ENCODE results near the gene TRAPPC6A.

Gene TRAPPC6A

DNA sequence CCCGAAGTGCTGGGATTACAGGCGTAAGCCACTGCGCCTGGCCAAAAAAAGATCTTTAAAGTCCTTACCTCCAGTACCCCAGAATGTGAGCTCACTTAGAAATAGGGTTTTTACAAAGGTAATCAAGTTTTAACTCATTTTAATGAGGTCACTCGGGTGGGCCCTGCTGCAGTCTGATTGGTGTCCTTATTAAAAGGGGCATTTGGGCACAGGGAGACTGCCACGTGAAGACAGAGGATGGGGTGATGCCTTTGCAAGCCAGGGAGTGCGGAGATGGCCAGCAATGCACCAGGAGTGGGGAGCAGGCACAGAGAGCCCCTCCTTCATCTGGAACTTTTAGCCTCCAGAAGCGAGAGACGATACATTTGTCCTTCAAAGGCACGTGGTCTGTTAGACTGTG is 28.9 kb downstream of the TRAPPC6A start:
- no peak overlapping the region for H3K4me2 ChIP-seq (ENCODE audit: low read length)
- H3K4me3 ChIP-seq (ENCODE audit: low read depth, low read length, poor library complexity, severe bottlenecking) = no peak overlapping the region
- H3K9me3 ChIP-seq (ENCODE audit: low read length) = no peaks in the 10 kb centered on the region
- H2AFZ ChIP-seq (ENCODE audit: low read length) = no peak overlapping the region
- no peak overlapping the region for H3K27ac ChIP-seq (ENCODE audit: low read depth, low read length, poor library complexity, severe bottlenecking)
- H3K9ac ChIP-seq (ENCODE audit: low read length) = no peak overlapping the region
- no peaks in the 10 kb centered on the region for H3K27me3 ChIP-seq (ENCODE audit: insufficient read depth, low read length)
- TF ChIP-seq, protein P1, sequence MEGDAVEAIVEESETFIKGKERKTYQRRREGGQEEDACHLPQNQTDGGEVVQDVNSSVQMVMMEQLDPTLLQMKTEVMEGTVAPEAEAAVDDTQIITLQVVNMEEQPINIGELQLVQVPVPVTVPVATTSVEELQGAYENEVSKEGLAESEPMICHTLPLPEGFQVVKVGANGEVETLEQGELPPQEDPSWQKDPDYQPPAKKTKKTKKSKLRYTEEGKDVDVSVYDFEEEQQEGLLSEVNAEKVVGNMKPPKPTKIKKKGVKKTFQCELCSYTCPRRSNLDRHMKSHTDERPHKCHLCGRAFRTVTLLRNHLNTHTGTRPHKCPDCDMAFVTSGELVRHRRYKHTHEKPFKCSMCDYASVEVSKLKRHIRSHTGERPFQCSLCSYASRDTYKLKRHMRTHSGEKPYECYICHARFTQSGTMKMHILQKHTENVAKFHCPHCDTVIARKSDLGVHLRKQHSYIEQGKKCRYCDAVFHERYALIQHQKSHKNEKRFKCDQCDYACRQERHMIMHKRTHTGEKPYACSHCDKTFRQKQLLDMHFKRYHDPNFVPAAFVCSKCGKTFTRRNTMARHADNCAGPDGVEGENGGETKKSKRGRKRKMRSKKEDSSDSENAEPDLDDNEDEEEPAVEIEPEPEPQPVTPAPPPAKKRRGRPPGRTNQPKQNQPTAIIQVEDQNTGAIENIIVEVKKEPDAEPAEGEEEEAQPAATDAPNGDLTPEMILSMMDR (IDR thresholded peaks at IDR 0.05; ENCODE audit: low read length) = no peak
- TF ChIP-seq EZH2 (IDR thresholded peaks at IDR 0.05; ENCODE audit: borderline replicate concordance, low read length) = no peak
- H3F3A ChIP-seq (ENCODE audit: insufficient read depth, low read length) = no peaks in the 10 kb centered on the region
- no peaks in the 10 kb centered on the region for H3K4me1 ChIP-seq (ENCODE audit: insufficient read depth, low read length, severe bottlenecking)
- H3K36me3 ChIP-seq (ENCODE audit: insufficient read depth, low read length) = peaks cover 12% of the 10 kb centered on the region
- no peaks in the 10 kb centered on the region for H3K9me2 ChIP-seq (ENCODE audit: low read depth, low read length)
- no peaks in the 10 kb centered on the region for H4K20me1 ChIP-seq (ENCODE audit: insufficient read depth, low read length)
- H3K79me2 ChIP-seq (ENCODE audit: insufficient read depth, low read length) = no peaks in the 10 kb centered on the region

- H3K27ac ChIP-seq (ENCODE audit: low read depth, low read length, poor library complexity, severe bottlenecking) = no peak overlapping the region
- H3K4me1 ChIP-seq (ENCODE audit: insufficient read depth, low read length, severe bottlenecking) = no peaks in the 10 kb centered on the region
- no peaks in the 10 kb centered on the region for H3K9me3 ChIP-seq (ENCODE audit: low read length)
- no peak overlapping the region for H3K4me2 ChIP-seq (ENCODE audit: low read length)
- no peaks in the 10 kb centered on the region for H4K20me1 ChIP-seq (ENCODE audit: insufficient read depth, low read length)
- H3K9me2 ChIP-seq (ENCODE audit: low read depth, low read length) = no peaks in the 10 kb centered on the region
- TF ChIP-seq EZH2 (IDR thresholded peaks at IDR 0.05; ENCODE audit: borderline replicate concordance, low read length) = no peak
- TF ChIP-seq, protein P1 (IDR thresholded peaks at IDR 0.05; ENCODE audit: low read length) = peak; percentile 13; the same call in 1 of the 2 replicates
- H3K9ac ChIP-seq (ENCODE audit: low read length) = no peak overlapping the region
- H3K36me3 ChIP-seq (ENCODE audit: insufficient read depth, low read length) = peaks cover 19% of the 10 kb centered on the region
- H3K79me2 ChIP-seq (ENCODE audit: insufficient read depth, low read length) = no peaks in the 10 kb centered on the region
- no peaks in the 10 kb centered on the region for H3F3A ChIP-seq (ENCODE audit: insufficient read depth, low read length)
- H3K27me3 ChIP-seq (ENCODE audit: insufficient read depth, low read length) = no peaks in the 10 kb centered on the region
- H3K4me3 ChIP-seq (ENCODE audit: low read depth, low read length, poor library complexity, severe bottlenecking) = no peak overlapping the region
- no peak overlapping the region for H2AFZ ChIP-seq (ENCODE audit: low read length)
Measured at GRCh38 chr19:45147835-45148676, 30.0 kb downstream of the TRAPPC6A start.

DNA sequence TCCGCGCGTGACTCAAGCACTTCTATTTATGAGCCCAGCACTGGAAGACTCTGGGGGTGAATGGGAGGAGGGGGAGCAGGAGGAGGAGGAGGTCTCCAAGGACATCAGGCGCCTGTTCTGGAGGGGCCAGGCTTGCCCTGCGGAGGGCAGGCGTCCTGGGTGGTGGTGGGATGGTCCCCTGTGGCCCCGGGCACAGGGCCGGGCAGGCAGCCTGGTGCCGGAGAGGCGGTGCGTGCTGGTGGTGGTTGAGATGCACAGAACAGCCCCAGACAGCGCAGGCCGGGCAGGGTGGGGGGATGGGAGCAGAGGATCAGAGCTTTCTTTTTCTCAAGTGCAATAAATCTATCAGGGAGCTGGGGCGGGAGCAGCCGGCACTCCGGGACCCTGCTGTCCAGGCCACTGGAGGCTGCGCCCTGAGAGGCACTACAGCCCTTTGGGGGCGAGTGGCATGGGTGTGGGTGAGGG is 31.3 kb downstream of the TRAPPC6A start:
- no peak overlapping the region for H3K9ac ChIP-seq (ENCODE audit: low read length)
- H3K4me2 ChIP-seq (ENCODE audit: low read length) = no peak overlapping the region
- H3K79me2 ChIP-seq (ENCODE audit: insufficient read depth, low read length) = no peaks in the 10 kb centered on the region
- H3K9me2 ChIP-seq (ENCODE audit: low read depth, low read length) = no peaks in the 10 kb centered on the region
- no peak overlapping the region for H2AFZ ChIP-seq (ENCODE audit: low read length)
- H3F3A ChIP-seq (ENCODE audit: insufficient read depth, low read length) = no peaks in the 10 kb centered on the region
- no peak overlapping the region for H3K27ac ChIP-seq (ENCODE audit: low read depth, low read length, poor library complexity, severe bottlenecking)
- no peak for TF ChIP-seq EZH2 (IDR thresholded peaks at IDR 0.05; ENCODE audit: borderline replicate concordance, low read length)
- TF ChIP-seq, protein P1 (IDR thresholded peaks at IDR 0.05; ENCODE audit: low read length) = no peak
- peaks cover 31% of the 10 kb centered on the region for H3K36me3 ChIP-seq (ENCODE audit: insufficient read depth, low read length)
- H3K4me1 ChIP-seq (ENCODE audit: insufficient read depth, low read length, severe bottlenecking) = no peaks in the 10 kb centered on the region
- no peaks in the 10 kb centered on the region for H4K20me1 ChIP-seq (ENCODE audit: insufficient read depth, low read length)
- no peaks in the 10 kb centered on the region for H3K9me3 ChIP-seq (ENCODE audit: low read length)
- H3K27me3 ChIP-seq (ENCODE audit: insufficient read depth, low read length) = no peaks in the 10 kb centered on the region
- H3K4me3 ChIP-seq (ENCODE audit: low read depth, low read length, poor library complexity, severe bottlenecking) = no peak overlapping the region

Measured in OCI-LY1 (cell line).